HG03103 (cell line): Measurements from ENCODE around the gene LRIF1.
"Not testable (repeated sequence)": the region's sequence is repeated elsewhere in the genome, so short reads cannot be mapped to it uniquely, and the experiment has no call there.

ENCODE experiments used
- ATAC-seq: cut with Tn5 transposase; IDR thresholded peaks from one replicate; pipeline ENCODE4 v1.9.1; 2021; ENCODE audit warnings: low read depth; ENCODE audit not compliant: unreplicated experiment

LRIF1 gene, protein sequence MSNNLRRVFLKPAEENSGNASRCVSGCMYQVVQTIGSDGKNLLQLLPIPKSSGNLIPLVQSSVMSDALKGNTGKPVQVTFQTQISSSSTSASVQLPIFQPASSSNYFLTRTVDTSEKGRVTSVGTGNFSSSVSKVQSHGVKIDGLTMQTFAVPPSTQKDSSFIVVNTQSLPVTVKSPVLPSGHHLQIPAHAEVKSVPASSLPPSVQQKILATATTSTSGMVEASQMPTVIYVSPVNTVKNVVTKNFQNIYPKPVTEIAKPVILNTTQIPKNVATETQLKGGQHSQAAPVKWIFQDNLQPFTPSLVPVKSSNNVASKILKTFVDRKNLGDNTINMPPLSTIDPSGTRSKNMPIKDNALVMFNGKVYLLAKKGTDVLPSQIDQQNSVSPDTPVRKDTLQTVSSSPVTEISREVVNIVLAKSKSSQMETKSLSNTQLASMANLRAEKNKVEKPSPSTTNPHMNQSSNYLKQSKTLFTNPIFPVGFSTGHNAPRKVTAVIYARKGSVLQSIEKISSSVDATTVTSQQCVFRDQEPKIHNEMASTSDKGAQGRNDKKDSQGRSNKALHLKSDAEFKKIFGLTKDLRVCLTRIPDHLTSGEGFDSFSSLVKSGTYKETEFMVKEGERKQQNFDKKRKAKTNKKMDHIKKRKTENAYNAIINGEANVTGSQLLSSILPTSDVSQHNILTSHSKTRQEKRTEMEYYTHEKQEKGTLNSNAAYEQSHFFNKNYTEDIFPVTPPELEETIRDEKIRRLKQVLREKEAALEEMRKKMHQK

DNA sequence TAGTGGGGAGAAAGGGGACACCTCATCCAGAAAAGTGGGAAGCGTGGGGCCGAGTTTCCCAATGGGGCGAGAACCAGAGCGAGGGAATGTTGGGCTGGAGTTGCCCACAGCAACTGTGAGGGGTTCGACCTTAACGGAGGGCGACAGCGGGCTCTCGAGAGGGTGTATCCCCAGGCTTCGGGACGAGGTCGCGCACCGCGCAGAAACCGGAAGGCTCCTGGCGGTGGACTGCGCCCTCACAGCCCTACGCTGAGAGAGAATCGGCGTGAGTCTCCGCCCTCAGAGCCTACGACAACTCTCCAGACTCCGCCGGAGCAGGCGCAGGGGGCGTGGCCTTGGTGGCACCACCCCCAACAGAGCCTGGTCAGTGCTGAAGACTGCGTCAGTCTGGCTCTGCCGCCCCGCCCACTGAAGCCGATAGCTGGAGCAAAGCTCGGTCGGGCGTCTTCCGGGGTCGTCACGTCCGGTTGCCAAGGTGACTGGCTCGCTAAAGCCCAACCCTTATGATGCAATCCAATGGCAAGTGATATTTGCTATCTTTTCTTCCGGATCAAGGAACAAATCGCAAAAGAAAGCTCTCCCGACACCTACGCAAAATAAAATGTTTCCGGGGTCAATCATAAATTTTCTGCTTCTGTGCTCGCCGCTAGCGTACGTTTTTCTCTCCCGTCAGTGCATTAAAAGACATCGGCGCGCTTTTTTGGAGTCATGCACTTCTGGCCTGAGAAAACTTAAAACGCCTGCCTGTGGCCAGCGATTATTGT is at the start of gene LRIF1:
Gene LRIF1 (minus strand): TSS at position 232 of the 764 bp plus-strand sequence. CDS start 234 bp downstream, outside the sequence.
- peak; percentile 96 for ATAC-seq

DNA sequence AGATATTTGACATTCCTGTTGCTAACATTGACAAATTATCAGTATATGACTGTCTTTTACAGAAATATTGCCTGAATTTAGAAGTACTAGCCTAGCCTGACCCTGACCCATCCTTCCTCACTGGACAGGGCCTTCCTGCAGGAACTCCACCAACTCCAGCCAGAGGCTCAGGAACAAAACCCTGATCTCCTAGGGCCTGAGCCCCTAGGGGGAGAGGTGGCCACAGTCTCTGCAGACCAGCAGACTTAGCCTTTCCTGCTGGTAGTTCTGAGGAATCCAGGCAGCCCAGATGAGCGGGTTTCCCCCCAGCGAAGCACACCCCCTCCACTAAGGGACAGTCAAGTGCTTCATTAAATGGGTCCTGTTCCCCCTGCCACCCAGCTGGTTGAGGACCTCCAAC is 44.3 kb upstream of the LRIF1 start:
- no peak for ATAC-seq

DNA sequence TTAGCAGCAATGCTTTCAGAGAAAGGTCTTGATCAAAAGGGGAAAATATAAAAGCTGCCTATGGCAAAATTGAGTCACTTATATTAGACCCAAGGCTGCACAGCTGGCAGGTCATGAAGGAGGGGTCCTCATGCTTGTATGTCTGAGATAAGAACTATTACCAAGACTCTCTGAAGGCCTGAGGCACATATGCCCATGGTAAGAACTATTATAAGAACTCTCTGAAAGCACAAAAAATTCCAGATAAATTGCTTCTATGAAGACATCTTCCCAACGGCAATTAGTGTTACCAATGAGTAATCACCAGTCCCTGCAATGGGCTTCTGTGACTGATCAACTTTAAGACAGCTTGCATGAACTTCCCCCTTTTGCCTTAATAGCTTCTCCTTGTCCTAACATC is 42.8 kb upstream of the LRIF1 start:
- ATAC-seq: no peak

- not testable (repeated sequence) for ATAC-seq
Observed at GRCh38 chr1:110999607-111000006, 35.9 kb upstream of the LRIF1 start.

GRCh38 chr1:110992329-110992728 is 28.6 kb upstream of the LRIF1 start:
- ATAC-seq: not testable (repeated sequence)

GRCh38 chr1:110991295-110991694 is 27.6 kb upstream of the LRIF1 start:
- ATAC-seq: not testable (repeated sequence)

DNA sequence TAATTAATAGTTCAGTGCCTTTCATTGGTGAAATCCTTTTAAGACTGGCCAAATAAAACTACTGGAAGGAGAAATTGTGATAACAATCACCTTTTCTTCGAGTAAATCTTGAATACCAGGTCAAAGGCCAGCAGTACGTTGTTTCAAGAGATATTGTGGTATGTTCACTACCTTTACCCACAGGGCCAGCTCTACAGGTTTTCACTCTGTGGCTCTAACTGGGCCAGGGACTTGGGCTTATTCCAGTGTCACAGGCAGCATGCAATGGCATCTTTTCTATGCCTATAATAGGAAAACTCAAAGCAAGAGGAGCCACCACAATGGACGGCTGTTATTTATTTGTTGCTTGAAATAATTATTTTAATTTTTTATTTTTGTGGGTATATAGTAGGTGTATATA is 26.8 kb upstream of the LRIF1 start:
- ATAC-seq: no peak

DNA sequence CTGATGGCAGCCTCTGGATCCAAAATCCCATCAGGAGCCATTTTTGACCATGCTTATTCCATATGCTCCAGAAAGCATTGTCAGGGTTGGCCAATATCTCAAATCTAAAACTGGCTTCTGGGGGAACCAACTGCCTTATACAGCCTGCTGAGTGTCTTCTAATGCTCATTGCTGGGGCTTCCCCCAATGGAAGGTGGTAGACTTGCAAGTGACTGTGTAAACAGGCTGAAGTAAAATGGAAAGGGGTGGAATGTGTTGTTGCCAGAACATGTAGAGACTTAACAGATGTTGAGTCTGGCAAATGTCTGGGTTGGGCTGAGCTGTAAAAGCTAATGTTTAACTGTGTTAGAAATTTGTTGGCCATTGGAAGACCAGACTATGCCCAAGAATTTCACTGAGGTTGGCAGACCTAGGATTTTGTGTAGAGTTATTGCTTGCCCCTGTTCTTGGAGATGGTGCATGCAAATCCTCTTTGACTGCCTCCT is 22.7 kb upstream of the LRIF1 start:
- no peak for ATAC-seq

DNA sequence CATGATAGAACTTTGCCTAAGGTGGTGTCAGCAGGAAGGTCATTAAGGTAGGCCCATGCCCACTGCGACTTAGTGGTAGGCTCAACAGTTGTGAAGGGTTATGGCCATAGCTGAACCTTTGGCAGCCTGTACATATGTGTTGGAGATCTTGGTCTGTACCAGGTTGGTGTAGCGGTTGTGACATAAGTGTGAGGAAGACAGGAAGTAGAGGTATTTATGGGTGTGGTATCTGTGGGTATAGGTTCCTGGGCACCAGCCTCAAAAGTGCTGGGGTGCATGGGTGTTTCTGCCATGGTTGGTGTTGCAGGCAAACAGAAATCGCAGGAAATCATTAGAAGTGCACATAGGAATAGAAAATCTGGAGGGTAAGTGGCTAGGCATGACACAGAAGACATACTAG is 18.6 kb upstream of the LRIF1 start:
- ATAC-seq: no peak

GRCh38 chr1:110979154-110979553 is 15.4 kb upstream of the LRIF1 start:
- no peak for ATAC-seq

DNA sequence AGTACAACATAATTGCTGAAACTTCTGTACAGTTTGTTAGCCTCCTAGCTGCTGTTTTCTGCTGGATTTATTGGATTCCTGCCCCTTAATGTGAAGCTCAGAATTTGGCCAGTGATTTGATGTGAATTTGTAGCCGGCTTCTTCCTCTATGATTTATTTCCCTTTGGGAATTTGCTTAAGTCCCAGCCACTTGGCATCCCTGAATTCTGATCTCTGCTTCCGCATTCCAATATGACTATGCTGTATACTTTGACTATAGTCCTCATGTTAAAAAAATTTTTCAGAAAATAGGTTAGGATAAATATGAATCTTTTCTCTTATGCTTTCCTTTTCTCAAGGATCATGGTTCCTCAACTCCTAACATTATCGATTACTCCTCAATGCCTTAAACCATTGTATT is 12.4 kb upstream of the LRIF1 start:
- no peak for ATAC-seq

GRCh38 chr1:110975265-110975664 is 11.5 kb upstream of the LRIF1 start:
- no peak for ATAC-seq

DNA sequence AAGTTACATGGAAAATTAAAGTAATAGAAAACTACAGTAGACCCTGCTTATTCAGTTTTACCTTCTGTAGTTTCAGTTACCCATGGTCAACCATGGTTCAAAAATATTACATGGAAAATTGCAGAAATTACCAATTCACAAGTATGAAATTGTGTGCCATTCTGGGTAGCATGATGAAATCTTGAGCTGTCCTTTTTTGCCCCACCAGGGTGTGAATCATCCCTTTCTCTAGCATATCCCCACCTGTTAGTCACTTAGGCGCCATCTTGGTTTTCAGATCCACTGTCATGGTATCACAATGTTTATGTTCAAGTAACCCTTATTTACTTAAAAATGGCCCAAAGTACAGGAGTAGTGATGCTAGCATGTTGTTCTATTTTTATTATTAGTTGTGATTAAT is 3.5 kb upstream of the LRIF1 start:
- ATAC-seq: no peak

DNA sequence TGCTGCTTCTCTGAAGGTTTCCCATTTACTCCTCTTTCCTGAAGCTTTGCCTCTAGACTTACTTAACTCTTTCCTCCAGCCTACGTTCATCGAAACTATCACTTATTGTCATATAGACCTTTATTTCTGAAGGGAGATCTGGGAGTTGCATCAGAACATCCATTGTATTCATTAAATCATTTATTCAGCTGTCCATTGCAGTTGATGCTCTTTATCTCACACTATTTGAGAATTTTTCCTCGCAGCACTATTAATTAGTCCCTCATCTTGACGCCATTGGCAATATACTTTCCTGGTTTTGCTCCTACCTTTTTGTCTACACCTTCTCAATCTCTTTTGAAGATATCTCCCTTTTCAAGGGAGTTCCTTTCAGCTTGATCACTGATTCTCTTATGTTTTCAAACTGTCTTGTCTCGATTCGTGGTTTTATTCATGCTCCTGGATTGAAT is 757 bp upstream of the LRIF1 start:
- no peak for ATAC-seq

DNA sequence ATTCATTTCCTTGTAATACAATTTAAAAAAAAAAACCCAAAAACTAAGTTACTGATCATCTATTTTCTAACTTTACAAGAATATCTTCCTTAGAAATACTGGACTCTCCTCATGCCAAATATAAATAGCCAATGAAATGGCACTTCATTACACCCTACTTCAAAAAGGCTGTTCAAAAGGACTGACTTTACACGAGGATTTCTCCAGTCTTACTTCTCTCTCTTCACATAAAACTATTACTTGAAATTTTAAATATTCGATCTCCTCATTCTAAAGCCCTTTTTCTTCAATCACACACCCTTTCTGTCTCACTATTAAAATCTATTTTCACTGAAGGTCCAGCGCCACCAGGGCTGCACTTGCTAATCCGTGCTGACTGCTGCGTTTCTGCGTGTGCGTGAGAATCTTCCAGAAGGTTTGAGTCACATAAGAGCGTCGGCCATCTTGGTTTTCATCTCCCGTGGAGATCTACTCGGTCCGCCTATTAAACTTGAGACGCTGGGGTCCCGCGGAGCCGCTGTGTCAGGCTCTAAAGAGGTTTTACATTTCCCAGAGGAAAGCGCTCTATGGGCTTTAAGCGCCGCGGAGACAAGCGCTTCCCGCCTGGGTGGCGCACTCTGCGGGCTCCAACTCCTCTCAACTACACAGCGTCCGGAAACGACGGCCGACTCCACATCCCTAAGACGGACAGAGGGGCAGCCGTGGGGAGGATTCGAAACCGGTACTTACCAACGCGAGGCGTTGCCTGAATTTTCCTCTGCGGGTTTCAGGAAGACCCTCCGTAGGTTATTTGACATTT is 631 bp downstream of the LRIF1 start:
- peak; percentile 19 for ATAC-seq

DNA sequence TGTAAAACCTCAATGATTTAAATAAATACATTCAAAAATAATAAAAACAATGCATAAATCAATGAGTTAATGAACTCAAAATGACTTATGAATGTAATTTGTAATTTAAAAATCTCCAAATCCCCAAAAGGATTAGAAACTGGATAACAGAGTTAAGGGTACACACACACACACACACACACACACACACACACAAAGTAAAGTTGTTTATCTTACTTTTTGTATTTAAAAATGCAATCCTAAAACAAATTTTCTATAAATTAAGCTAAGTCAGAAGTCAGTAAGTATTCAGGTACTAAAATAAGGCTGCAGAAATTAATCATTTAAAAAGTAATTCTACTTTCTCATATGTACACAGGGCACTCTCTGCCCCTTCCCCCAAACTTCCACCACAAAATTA is 1.8 kb downstream of the LRIF1 start:
- no peak for ATAC-seq

GRCh38 chr1:110960777-110961420 is 2.8 kb downstream of the LRIF1 start:
- ATAC-seq: no peak

DNA sequence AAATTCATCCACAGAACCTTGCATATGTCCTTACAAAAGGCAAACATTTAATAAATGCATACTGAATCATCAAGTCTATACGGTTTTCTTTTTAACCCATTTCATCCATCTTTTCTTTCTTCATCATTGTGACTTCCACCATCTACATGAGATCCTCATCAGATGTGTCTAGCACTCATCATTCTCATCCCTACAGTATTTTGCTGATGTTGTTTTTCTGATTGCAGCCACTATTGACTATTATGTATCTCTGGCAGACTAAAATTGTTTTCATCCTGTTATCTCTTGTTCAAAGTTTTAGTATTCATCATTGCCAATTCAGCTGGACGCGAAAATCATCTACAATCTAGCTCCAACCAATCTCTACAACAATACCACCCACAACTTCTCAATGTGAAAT is 5.9 kb downstream of the LRIF1 start:
- ATAC-seq: no peak

GRCh38 chr1:110956586-110956985 is 7.1 kb downstream of the LRIF1 start:
- no peak for ATAC-seq

DNA sequence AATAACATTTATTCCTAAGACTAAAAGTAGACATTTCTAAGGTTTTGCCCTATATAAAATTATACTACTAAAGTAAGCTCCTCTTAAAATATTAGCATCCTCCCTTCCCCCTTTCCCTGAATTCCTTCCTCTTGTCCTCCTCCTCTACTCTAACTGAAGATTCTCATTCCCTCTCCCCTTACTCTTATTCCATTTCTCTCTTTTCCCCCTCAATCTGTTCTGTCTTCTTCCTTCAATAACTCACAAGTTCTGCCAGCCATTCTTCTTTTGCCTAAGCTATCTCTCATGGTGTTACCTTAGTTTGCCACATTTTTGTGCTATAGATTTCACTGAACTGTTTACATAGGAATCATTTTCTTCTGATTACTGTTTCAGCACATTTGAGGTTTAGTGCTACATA is 10.7 kb downstream of the LRIF1 start:
- ATAC-seq: no peak
